OCI-M1 (cell line): ENCODE results near the gene SPATA31D1.
"Not testable (repeated sequence)": the region's sequence is repeated elsewhere in the genome, so short reads cannot be mapped to it uniquely, and the experiment has no call there.

Experiments
- DNase-seq: peaks from one replicate; lab custom pipeline; 2025; lab: John Stamatoyannopoulos, UW

SPATA31D1 gene

GRCh38 chr9:81988472-81988871 is at the start of gene SPATA31D1:
TSS of gene SPATA31D1 (plus strand) at chr9:81988772. CDS start at chr9:81988819, 47 bp downstream.
- not testable (repeated sequence) for DNase-seq

- not testable (repeated sequence) for DNase-seq
Measured at GRCh38 chr9:81943393-81943792, 45.2 kb upstream of the SPATA31D1 start, which contains the start of gene SPATA31D3. TSS of gene SPATA31D3 (plus strand) at chr9:81943500. CDS start at chr9:81943586, 86 bp downstream.

- not testable (repeated sequence) for DNase-seq
Measured at GRCh38 chr9:81948650-81949049, 39.9 kb upstream of the SPATA31D1 start.

GRCh38 chr9:81953096-81953495 is 35.5 kb upstream of the SPATA31D1 start:
- DNase-seq = no peak

- DNase-seq = no peak
Measured at GRCh38 chr9:81955625-81956024, 32.9 kb upstream of the SPATA31D1 start.

- no peak for DNase-seq
Measured at GRCh38 chr9:81964218-81965171, 24.1 kb upstream of the SPATA31D1 start.

GRCh38 chr9:81968026-81968425 is 20.5 kb upstream of the SPATA31D1 start:
- no peak for DNase-seq

GRCh38 chr9:81969971-81970370 is 18.6 kb upstream of the SPATA31D1 start:
- DNase-seq = no peak

GRCh38 chr9:81971727-81972126 is 16.8 kb upstream of the SPATA31D1 start:
- DNase-seq = no peak

GRCh38 chr9:81974764-81975163 is 13.8 kb upstream of the SPATA31D1 start:
- DNase-seq = no peak

- no peak for DNase-seq
Measured at GRCh38 chr9:81976351-81976750, 12.2 kb upstream of the SPATA31D1 start.

GRCh38 chr9:81979196-81979595 is 9.4 kb upstream of the SPATA31D1 start:
- DNase-seq = no peak

GRCh38 chr9:81980568-81980967 is 8.0 kb upstream of the SPATA31D1 start:
- no peak for DNase-seq

GRCh38 chr9:81981883-81982282 is 6.7 kb upstream of the SPATA31D1 start:
- no peak for DNase-seq

- no peak for DNase-seq
Measured at GRCh38 chr9:81984928-81985327, 3.6 kb upstream of the SPATA31D1 start.

GRCh38 chr9:81986051-81986450 is 2.5 kb upstream of the SPATA31D1 start:
- DNase-seq = no peak

GRCh38 chr9:81989700-81990099 is 1.1 kb downstream of the SPATA31D1 start:
- no peak for DNase-seq

GRCh38 chr9:81993656-81994055 is 5.1 kb downstream of the SPATA31D1 start:
- no peak for DNase-seq

GRCh38 chr9:81999806-82000205 is 11.2 kb downstream of the SPATA31D1 start:
- no peak for DNase-seq

- DNase-seq = no peak
Measured at GRCh38 chr9:82010711-82011110, 22.1 kb downstream of the SPATA31D1 start.

GRCh38 chr9:82011133-82011532 is 22.6 kb downstream of the SPATA31D1 start:
- no peak for DNase-seq

GRCh38 chr9:82012276-82012675 is 23.7 kb downstream of the SPATA31D1 start:
- DNase-seq = no peak

- DNase-seq = no peak
Measured at GRCh38 chr9:82020331-82020730, 31.8 kb downstream of the SPATA31D1 start.

- DNase-seq = no peak
Measured at GRCh38 chr9:82021198-82021597, 32.6 kb downstream of the SPATA31D1 start.
